Ovary (tissue), 9 donors: ENCODE data around the gene DDX4. TPM values are rescaled to one million over a fixed set of nuclear protein-coding genes. Genes with fewer than 3 reads are reported as not detected.
"Not testable (repeated sequence)": the region's sequence is repeated elsewhere in the genome, so short reads cannot be mapped to it uniquely, and the experiment has no call there.

ENCODE experiments used
- DNase-seq, 5 donors: peaks; one replicate each; pipeline ENCODE4 v3.0.0-alpha.2; 2019 to 2020
- H3K27ac ChIP-seq, 2 donors: fragments of 200-600 bp; one replicate each; pipeline versions ENCODE4 v1.5.1 to v1.8.0; 2019 to 2022
- H3K27me3 ChIP-seq: fragments of 200-600 bp; one replicate; pipeline ENCODE4 v1.8.0; 2022
- H3K36me3 ChIP-seq: fragments of 200-600 bp; sonication (generic); one replicate; pipeline ENCODE4 v1.5.1; 2019
- H3K4me1 ChIP-seq: one replicate; pipeline ENCODE4 v1.8.1; 2013; ENCODE audit warnings: mild to moderate bottlenecking, moderate library complexity; ENCODE audit not compliant: insufficient read depth
- H3K4me3 ChIP-seq: fragments of 200-600 bp; sonication (generic); one replicate; pipeline ENCODE4 v1.5.1; 2017
- H3K9me3 ChIP-seq, 2 donors: fragments of 200-600 bp in 1 of 2; sonication (generic) in 1 of 2; one replicate each; pipeline versions ENCODE4 v1.5.1 to v1.8.1; 2013 to 2019; ENCODE audit warnings: mild to moderate bottlenecking in 1 of 2, moderate library complexity in 1 of 2
- EP300 ChIP-seq: sonication (generic); formaldehyde crosslinking; IDR thresholded peaks from one replicate; pipeline ENCODE4 v1.6.1; 2017; ENCODE audit warnings: antibody characterized with exemption
- POLR2A ChIP-seq: fragments of 450-650 bp; IDR thresholded peaks from one replicate; pipeline ENCODE4 v1.6.1; 2017; ENCODE audit warnings: antibody characterized with exemption, mild to moderate bottlenecking, moderate library complexity
- WGBS, 3 donors: extraction: QIAGEN DNeasy Blood & Tissue Kit in 1 of 3; methylation state at CpG; one replicate each; pipeline versions ENCODE4 v1.1.5 to v1.1.7; 2013 to 2017; 5-methylcytosine and 5-hydroxymethylcytosine counted together
- intact Hi-C, 4 donors: fragments of 100-400 bp; cut with DNase I; formaldehyde crosslinking; loops; one replicate each; pipeline versions ENCODE4 v1.11.0 to v1.15.1; 2022 to 2023
- polyA plus RNA-seq, 2 donors: library from polyadenylated mRNA; stranded (reverse); fragments of 200-250 nt in 1 of 2; fragments of 350-450 nt in 1 of 2; fragmentation: Illumina TruSeq in 1 of 2; extraction: RNeasy Lipid Tissue Mini Kit (QIAGEN cat#74804) in 1 of 2; gene quantifications; one replicate each; pipeline ENCODE4 v1.2.3, GENCODE V29; 2013 to 2014
- total RNA-seq, 7 donors: library from RNA; depleted of rRNA in 2 of 7; stranded (reverse); fragments of >200 nt in 2 of 7; fragmentation: NEBNext Ultra II Directional in 3 of 7; extraction: Animal tissue kit (Norgen Biotek cat#: 25700) in 3 of 7; gene quantifications; one replicate each; pipeline versions ENCODE4 v1.1.0 to v1.2.4, GENCODE V29; 2016 to 2023
- TF ChIP-seq, protein P1 (sequence below), 3 donors: fragments of 450-650 bp in 2 of 3; fragments of 200-600 bp in 1 of 3; IDR thresholded peaks; one replicate each; pipeline versions ENCODE4 v1.5.1 to v1.8.0; 2016 to 2022; ENCODE audit warnings: antibody characterized with exemption in 3 of 3, mild to moderate bottlenecking in 1 of 3
- donor health status: DM: no; HTN: no; CAD: no; lungs with moderate emphysema.
- donor health status: DM: no; HTN: no; CAD: no.
- donor health status: Bipolar disorder and iron deficiency.
- donor health status: DM: yes; HTN: yes; CAD: no.
- donor health status: DM: no; HTN: no; CAD: no.
- donor health status: DM: yes; HTN: yes; CAD: no.

DDX4 gene
- total and polyA plus RNA-seq, 9 donors: 0.63 TPM; not detected in 8

DNA sequence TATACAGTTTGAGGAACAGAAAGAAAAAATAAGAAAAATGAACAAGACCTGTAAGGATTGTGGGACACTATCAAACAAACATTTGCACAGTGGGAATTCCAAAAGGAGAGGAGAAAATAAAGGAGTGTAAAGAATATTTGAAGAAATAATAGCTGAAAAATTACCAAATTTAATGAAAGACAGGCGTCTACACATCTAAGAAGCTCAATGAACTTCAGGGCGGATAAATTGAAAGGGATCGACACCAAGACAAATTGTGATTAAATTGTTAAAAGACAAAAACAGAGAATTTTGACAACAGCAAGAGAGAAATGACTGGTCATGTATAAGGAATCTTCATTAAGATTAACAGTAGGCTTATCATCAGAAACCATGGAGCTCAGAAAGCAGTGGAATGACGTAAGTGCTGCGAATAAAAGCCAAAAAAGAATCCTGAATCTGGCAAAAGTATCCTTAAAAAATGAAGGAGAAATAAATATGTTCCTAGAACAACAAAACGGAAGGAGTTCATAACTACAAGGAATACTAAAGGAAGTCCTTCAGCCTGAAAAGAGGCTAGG is 22.3 kb upstream of the DDX4 start:
- no peak overlapping the region for H3K4me3 ChIP-seq
- DNase-seq: no peak
- TF ChIP-seq, protein P1, sequence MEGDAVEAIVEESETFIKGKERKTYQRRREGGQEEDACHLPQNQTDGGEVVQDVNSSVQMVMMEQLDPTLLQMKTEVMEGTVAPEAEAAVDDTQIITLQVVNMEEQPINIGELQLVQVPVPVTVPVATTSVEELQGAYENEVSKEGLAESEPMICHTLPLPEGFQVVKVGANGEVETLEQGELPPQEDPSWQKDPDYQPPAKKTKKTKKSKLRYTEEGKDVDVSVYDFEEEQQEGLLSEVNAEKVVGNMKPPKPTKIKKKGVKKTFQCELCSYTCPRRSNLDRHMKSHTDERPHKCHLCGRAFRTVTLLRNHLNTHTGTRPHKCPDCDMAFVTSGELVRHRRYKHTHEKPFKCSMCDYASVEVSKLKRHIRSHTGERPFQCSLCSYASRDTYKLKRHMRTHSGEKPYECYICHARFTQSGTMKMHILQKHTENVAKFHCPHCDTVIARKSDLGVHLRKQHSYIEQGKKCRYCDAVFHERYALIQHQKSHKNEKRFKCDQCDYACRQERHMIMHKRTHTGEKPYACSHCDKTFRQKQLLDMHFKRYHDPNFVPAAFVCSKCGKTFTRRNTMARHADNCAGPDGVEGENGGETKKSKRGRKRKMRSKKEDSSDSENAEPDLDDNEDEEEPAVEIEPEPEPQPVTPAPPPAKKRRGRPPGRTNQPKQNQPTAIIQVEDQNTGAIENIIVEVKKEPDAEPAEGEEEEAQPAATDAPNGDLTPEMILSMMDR (IDR thresholded peaks at IDR 0.05): no peak
- TF ChIP-seq POLR2A: no peak
- TF ChIP-seq EP300: no peak
- H3K9me3 ChIP-seq: peaks cover 0 to 3% of the 10 kb centered on the region in 2 donors
- 93 to 95% (median 94%) methylated on average over 6 of the region's 6 CpGs for WGBS, 3 donors
- no peaks in the 10 kb centered on the region for H3K36me3 ChIP-seq
- no peaks in the 10 kb centered on the region for H3K27me3 ChIP-seq
- intact Hi-C loops: no loop called here
- no peak overlapping the region for H3K27ac ChIP-seq
- H3K4me1 ChIP-seq: peaks cover 7% of the 10 kb centered on the region

DNA sequence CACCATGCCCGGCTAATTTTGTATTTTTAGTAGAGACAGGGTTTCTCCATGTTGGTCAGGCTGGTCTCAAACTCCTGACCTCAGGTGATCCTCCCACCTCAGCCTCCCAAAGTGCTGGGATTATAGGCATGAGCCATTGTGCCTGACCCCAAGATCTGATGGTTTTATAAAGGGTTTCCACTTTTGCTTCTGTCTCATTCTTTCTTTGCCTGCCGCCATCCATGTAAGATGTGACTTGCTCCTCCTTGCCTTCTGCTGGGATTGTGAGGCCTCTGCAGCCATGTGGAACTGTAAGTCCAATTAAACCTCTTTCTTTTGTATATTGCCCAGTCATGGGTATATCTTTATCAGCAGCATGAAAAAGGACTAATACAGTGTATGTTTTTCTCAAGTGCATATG is 18.8 kb upstream of the DDX4 start:
- WGBS, 3 donors: 98 to 100% (median 100%) methylated on average over 2 of the region's 2 CpGs
- DNase-seq, H3K36me3 ChIP-seq, H3K4me1 ChIP-seq, H3K27ac ChIP-seq, intact Hi-C loops, H3K27me3 ChIP-seq, H3K4me3 ChIP-seq, H3K9me3 ChIP-seq: not testable (repeated sequence)

DNA sequence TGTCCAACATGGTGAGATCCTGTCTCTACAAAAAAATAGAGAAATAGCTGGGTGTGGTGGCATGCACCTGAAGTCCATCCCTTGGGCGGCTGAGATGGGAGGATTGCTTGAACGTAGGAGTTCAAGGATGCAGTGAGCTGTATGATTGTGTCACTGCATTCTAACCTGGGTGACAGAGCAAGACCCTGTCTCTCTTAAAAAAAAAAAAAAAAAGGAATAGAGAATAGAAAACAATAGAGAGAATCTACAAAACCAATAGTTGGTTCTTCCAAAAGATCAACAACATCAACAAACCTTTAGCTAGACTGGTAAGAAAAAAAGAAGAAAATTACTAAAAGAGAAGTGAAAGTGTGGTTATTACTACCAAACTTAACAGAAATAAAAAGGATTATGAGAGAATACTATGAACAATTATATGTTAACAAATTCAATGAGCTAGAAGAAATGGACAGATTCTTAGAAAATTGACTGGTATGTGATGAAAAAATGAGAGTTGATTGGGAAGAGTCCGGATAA is 17.6 kb upstream of the DDX4 start:
- TF ChIP-seq EP300 (no peak), POLR2A (no peak)
- TF ChIP-seq, protein P1 (IDR thresholded peaks at IDR 0.05): no peak
- Histone ChIP-seq H3K4me1 (no peaks in the 10 kb centered on the region), H3K27me3 (no peaks in the 10 kb centered on the region), H3K36me3 (no peaks in the 10 kb centered on the region), H3K27ac (no peak overlapping the region), H3K9me3 (peaks cover 0 to 3% of the 10 kb centered on the region in 2 donors), H3K4me3 (no peak overlapping the region)
- 72 to 90% (median 86%) methylated on average over 3 of the region's 3 CpGs for WGBS, 3 donors
- DNase-seq: no peak
- intact Hi-C loops: no loop called here

DNA sequence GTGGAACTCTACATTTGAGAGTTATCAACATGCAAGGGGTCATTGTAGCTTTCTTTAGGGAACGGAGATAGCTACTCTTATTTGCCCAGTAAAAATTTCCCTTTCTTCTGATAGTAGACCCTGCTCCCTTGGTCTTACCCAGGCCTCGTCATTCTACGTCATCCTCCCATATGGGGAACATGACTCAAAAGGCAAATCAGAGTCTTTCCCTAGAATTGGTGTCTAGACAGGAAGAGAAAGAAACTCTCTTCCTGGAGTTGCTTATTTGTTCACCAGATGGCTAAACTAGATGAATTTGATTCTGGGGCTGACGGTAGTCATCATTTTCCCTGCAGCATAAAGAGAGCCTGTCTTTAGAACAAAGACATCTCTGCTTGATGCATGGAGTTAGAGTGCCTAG is 13.6 kb upstream of the DDX4 start:
- TF ChIP-seq POLR2A (no peak), EP300 (no peak)
- TF ChIP-seq, protein P1 (IDR thresholded peaks at IDR 0.05): no peak
- intact Hi-C loops: no loop called here

DNA sequence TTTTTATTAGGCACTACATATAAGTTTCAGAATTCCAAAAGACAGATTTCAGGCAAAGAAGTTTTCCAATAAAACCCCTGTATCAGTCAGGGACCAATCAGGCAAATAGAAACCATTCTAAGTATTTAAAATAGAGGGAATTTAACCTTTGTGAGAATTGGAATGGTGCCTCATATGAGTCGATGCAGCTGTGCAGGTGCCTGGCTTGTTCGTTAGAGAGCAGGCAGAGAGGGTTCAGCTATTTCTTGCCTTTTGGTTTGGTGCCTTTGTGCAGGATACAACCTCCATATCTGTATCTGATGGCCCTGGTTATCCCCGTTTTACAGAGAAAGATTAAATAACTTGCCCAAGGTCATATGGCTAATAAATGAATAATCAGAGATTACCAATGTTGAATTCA is 6.0 kb upstream of the DDX4 start:
- Histone ChIP-seq H3K27ac (no peak overlapping the region), H3K9me3 (no peaks in the 10 kb centered on the region), H3K27me3 (no peaks in the 10 kb centered on the region), H3K4me1 (no peaks in the 10 kb centered on the region), H3K36me3 (no peaks in the 10 kb centered on the region), H3K4me3 (no peak overlapping the region)
- TF ChIP-seq POLR2A: no peak
- TF ChIP-seq, protein P1 (IDR thresholded peaks at IDR 0.05): no peak
- no peak for TF ChIP-seq EP300
- intact Hi-C loops: no loop called here
- DNase-seq: no peak
- WGBS, 3 donors: 27 to 43% (median 29%) methylated on average over 3 of the region's 3 CpGs

More for the DNA sequence above, 13.6 kb upstream of the DDX4 start:
- Histone ChIP-seq H3K27me3 (no peaks in the 10 kb centered on the region), H3K36me3 (no peaks in the 10 kb centered on the region), H3K4me3 (no peak overlapping the region), H3K9me3 (no peaks in the 10 kb centered on the region), H3K27ac (no peak overlapping the region), H3K4me1 (no peaks in the 10 kb centered on the region)
- no peak for DNase-seq
- WGBS, 3 donors: 84 to 89% (median 88%) methylated on average over 4 of the region's 4 CpGs
